HG03095 (cell line): Measurements from ENCODE around the gene SLC34A3.
A peak's percentile ranks its signal among the peaks of the same experiment; 100 is the strongest.

ENCODE experiments used
- ATAC-seq: cut with Tn5 transposase; IDR thresholded peaks from one replicate; pipeline ENCODE4 v1.9.1; 2021; ENCODE audit warnings: moderate library complexity; ENCODE audit not compliant: unreplicated experiment

The SLC34A3 gene

GRCh38 chr9:137230705-137231371 lies at the start of gene SLC34A3:
Gene SLC34A3, plus strand, starts transcription at chr9:137230901. Its CDS starts 802 bp downstream, at chr9:137231703.
- no peak for ATAC-seq

- ATAC-seq: no peak
Measured at GRCh38 chr9:137181680-137182079, 49.0 kb upstream of the SLC34A3 start.

- ATAC-seq: no peak
Measured at GRCh38 chr9:137182836-137183235, 47.9 kb upstream of the SLC34A3 start.

GRCh38 chr9:137183980-137184595 lies 46.6 kb upstream of the SLC34A3 start:
- ATAC-seq: no peak

GRCh38 chr9:137184881-137185660 lies 45.6 kb upstream of the SLC34A3 start:
- no peak for ATAC-seq

GRCh38 chr9:137185921-137186320 lies 44.8 kb upstream of the SLC34A3 start:
- no peak for ATAC-seq

- no peak for ATAC-seq
Measured at GRCh38 chr9:137186385-137186784, 44.3 kb upstream of the SLC34A3 start.

- ATAC-seq: no peak
Measured at GRCh38 chr9:137187386-137187785, 43.3 kb upstream of the SLC34A3 start.

- no peak for ATAC-seq
Measured at GRCh38 chr9:137188086-137188489, 42.6 kb upstream of the SLC34A3 start.

GRCh38 chr9:137188490-137189296 lies 42.0 kb upstream of the SLC34A3 start, which contains the start of the genes ANAPC2 and SSNA1:
Gene ANAPC2, minus strand, starts transcription at chr9:137188560. Its CDS starts 28 bp downstream, at chr9:137188532.
Gene SSNA1, plus strand, starts transcription at chr9:137188676. Its CDS starts 51 bp downstream, at chr9:137188727.
- peak; percentile 60 for ATAC-seq

- no peak for ATAC-seq
Measured at GRCh38 chr9:137189297-137190295, 41.1 kb upstream of the SLC34A3 start.

- ATAC-seq: no peak
Measured at GRCh38 chr9:137190315-137190856, 40.3 kb upstream of the SLC34A3 start.

- ATAC-seq: no peak
Measured at GRCh38 chr9:137191245-137191644, 39.5 kb upstream of the SLC34A3 start.

GRCh38 chr9:137191691-137192447 lies 38.8 kb upstream of the SLC34A3 start:
- ATAC-seq: no peak

GRCh38 chr9:137192448-137192780 lies 38.3 kb upstream of the SLC34A3 start:
- ATAC-seq: no peak

- no peak for ATAC-seq
Measured at GRCh38 chr9:137192859-137193258, 37.8 kb upstream of the SLC34A3 start.

GRCh38 chr9:137193771-137194170 lies 36.9 kb upstream of the SLC34A3 start:
- ATAC-seq: no peak

- no peak for ATAC-seq
Measured at GRCh38 chr9:137194388-137194787, 36.3 kb upstream of the SLC34A3 start.

- ATAC-seq: no peak
Measured at GRCh38 chr9:137194909-137195308, 35.8 kb upstream of the SLC34A3 start.
